ENCODE measurements around the gene RSAD2.

RSAD2 gene

GRCh38 chr2:6930923-6931647, 53.5 kb downstream of the RSAD2 start:
- Mint-ChIP-seq H3K27ac (no peak overlapping the region), H3K27me3 (ENCODE audit: low read depth, poor library complexity) (no peaks in the 10 kb centered on the region), H3K36me3 (ENCODE audit: low read depth) (peaks cover 41% of the 10 kb centered on the region), H3K4me1 (peaks cover 12% of the 10 kb centered on the region), H3K4me3 (no peak overlapping the region), H3K9me3 (peaks cover 12% of the 10 kb centered on the region)
- DNase-seq: no peak
- no peak for TF ChIP-seq CTCF (IDR thresholded peaks at IDR 0.05)

- peaks cover 41% of the 10 kb centered on the region for H3K36me3 Mint-ChIP-seq (ENCODE audit: low read depth)
- no peak for TF ChIP-seq CTCF (IDR thresholded peaks at IDR 0.05)
- no peak for DNase-seq
- peaks cover 12% of the 10 kb centered on the region for H3K9me3 Mint-ChIP-seq
- H3K4me3 Mint-ChIP-seq: no peak overlapping the region
- H3K27ac Mint-ChIP-seq: no peak overlapping the region
- H3K27me3 Mint-ChIP-seq (ENCODE audit: low read depth, poor library complexity): no peaks in the 10 kb centered on the region
- peaks cover 11% of the 10 kb centered on the region for H3K4me1 Mint-ChIP-seq
These were observed 54.2 kb downstream of the RSAD2 start for GRCh38 chr2:6931753-6932152.

GRCh38 chr2:6932206-6932605, 54.6 kb downstream of the RSAD2 start:
- Mint-ChIP-seq H3K27ac (no peak overlapping the region), H3K9me3 (peaks cover 12% of the 10 kb centered on the region), H3K27me3 (ENCODE audit: low read depth, poor library complexity) (no peaks in the 10 kb centered on the region), H3K4me3 (no peak overlapping the region), H3K4me1 (peaks cover 6% of the 10 kb centered on the region), H3K36me3 (ENCODE audit: low read depth) (peaks cover 41% of the 10 kb centered on the region)
- no peak for DNase-seq
- no peak for TF ChIP-seq CTCF (IDR thresholded peaks at IDR 0.05)

- H3K36me3 Mint-ChIP-seq (ENCODE audit: low read depth): peaks cover 41% of the 10 kb centered on the region
- TF ChIP-seq CTCF (IDR thresholded peaks at IDR 0.05): no peak
- H3K4me3 Mint-ChIP-seq: no peak overlapping the region
- peaks cover 11% of the 10 kb centered on the region for H3K4me1 Mint-ChIP-seq
- peaks cover 12% of the 10 kb centered on the region for H3K9me3 Mint-ChIP-seq
- no peak for DNase-seq
- no peaks in the 10 kb centered on the region for H3K27me3 Mint-ChIP-seq (ENCODE audit: low read depth, poor library complexity)
- H3K27ac Mint-ChIP-seq: no peak overlapping the region
These were observed 55.3 kb downstream of the RSAD2 start for GRCh38 chr2:6932828-6933227.

GRCh38 chr2:6933911-6934310, 56.3 kb downstream of the RSAD2 start:
- H3K4me3 Mint-ChIP-seq: no peak overlapping the region
- peaks cover 18% of the 10 kb centered on the region for H3K4me1 Mint-ChIP-seq
- peaks cover 12% of the 10 kb centered on the region for H3K9me3 Mint-ChIP-seq
- no peaks in the 10 kb centered on the region for H3K27me3 Mint-ChIP-seq (ENCODE audit: low read depth, poor library complexity)
- H3K36me3 Mint-ChIP-seq (ENCODE audit: low read depth): peaks cover 35% of the 10 kb centered on the region
- TF ChIP-seq CTCF (IDR thresholded peaks at IDR 0.05): no peak
- DNase-seq: no peak
- H3K27ac Mint-ChIP-seq: no peak overlapping the region

- no peak for DNase-seq
- Mint-ChIP-seq H3K4me3 (no peak overlapping the region), H3K36me3 (ENCODE audit: low read depth) (peaks cover 35% of the 10 kb centered on the region), H3K27ac (no peak overlapping the region), H3K9me3 (peaks cover 12% of the 10 kb centered on the region), H3K4me1 (peaks cover 20% of the 10 kb centered on the region), H3K27me3 (ENCODE audit: low read depth, poor library complexity) (no peaks in the 10 kb centered on the region)
- no peak for TF ChIP-seq CTCF (IDR thresholded peaks at IDR 0.05)
These were observed 56.8 kb downstream of the RSAD2 start for GRCh38 chr2:6934345-6934744.

Measured in nephron progenitor cell (in vitro differentiated cells).